22Rv1 (cell line): ENCODE results near the gene PCDH9.

Experiments used
- H3K27ac ChIP-seq: fragments of 450-650 bp; 2 replicates; pipeline ENCODE4 v1.5.1; 2017
- CTCF ChIP-seq: fragments of 450-650 bp; IDR thresholded peaks from 2 replicates; pipeline ENCODE4 v1.5.1; 2017; ENCODE audit warnings: mild to moderate bottlenecking
- ZFX ChIP-seq: fragments of 450-650 bp; IDR thresholded peaks from 2 replicates; pipeline ENCODE4 v1.6.1; 2017; ENCODE audit warnings: antibody characterized with exemption, borderline replicate concordance

The PCDH9 gene

DNA sequence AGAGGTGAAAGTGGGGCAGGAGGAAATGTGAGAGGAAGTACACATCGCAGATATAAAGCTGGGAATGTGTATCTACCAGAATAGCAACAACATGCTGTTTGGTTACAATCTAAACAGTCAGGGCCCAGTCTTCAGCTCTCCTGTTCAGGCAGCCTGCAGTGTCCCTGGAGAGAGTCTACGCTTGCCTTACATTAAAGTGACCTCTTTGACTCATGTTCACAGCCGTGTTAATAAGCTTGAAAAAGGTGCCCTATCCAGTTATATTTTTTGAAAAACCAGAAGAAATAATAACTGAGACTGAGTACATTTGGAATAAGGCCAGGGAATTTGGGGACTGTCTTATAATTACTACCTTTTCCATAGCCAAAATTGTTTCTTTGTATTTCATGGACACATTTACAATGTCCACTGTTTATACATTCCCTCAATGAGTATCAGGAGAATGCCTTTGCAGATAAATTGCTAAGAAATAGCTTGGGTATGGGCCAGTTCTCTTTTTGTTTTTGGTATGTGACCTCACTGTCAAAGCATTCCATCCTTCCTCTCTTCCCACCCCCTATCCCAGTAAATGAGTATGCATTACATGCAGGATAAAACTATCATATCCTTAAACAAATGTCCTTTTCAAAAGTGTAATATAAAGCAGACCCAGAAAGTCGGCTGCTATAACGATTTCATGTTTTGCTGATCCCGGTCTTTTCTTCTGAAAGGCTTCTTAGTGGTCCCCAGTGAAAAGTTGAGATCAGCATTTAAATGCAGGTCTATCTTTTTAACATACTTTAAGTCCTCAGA is 82.6 kb downstream of the PCDH9 start:
- TF ChIP-seq ZFX (no peak), CTCF (no peak)
- no peak overlapping the region for H3K27ac ChIP-seq

GRCh38 chr13:67146523-67147130 is 83.5 kb downstream of the PCDH9 start:
- no peak for TF ChIP-seq CTCF
- TF ChIP-seq ZFX, result no peak
- H3K27ac ChIP-seq, result no peak overlapping the region

DNA sequence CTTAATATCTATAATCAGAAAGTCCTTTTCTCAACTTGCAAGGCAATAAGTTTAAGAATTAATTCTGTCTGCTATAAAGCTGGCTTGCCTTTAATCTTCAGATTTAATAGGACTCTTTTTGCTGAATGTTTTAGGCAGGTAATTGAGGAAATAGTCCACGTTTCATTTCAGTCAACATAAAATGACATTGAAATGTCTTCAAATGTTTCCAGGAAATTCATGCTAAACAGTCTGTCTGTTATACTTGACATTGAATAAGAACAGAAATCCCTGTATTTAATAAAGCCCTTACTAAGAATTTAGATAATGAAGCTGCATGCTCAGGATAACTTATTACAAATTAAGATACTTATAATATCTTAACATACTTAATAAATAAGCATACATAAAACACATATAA is 84.2 kb downstream of the PCDH9 start:
- TF ChIP-seq CTCF (no peak), ZFX (no peak)
- no peak overlapping the region for H3K27ac ChIP-seq

DNA sequence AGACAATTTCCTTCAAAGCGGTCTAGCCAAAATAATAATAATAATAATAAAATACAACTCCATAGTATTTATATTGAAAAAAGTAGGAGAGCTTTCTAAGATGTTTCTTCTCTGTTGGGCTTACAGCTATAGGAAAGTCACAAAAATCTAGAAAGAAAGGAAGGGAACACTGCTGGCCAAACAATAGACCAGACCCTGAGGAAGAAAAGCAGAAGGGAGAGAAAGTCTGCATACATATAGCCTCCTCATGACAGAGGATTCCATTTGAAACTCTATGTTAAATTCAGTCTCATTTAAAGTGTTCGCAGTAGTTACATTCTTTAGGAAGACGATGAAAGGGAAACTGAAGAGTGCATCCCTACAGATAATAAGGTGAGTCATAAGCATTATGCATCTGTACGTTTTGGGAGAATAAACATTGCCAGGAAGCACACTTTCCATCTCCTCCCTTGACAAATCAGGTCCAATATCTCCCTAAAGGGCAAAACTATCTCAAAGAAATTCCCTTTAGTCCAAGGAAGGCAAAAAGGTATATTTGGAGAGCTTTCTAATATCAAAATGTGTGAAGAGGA is 86.5 kb downstream of the PCDH9 start:
- TF ChIP-seq CTCF, result no peak
- no peak for TF ChIP-seq ZFX
- no peak overlapping the region for H3K27ac ChIP-seq

DNA sequence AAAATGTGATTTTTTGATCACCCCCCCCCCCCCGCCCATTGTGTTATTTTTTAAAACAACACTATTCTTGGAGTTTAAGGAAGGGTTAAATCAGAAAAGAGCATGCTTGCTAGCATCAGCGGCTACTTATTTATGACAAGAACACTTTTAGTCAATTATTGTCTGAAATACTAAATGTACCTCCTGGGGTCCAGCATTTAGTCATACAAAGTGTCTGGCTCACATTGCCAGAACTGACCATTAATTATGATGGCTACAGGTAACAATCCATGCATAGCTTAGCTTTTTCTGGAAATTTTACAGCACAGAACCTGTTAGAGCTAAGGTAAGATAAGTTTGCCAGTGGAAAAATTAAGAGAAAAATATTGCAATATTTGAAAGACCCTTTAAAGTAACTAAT is 90.1 kb downstream of the PCDH9 start:
- no peak overlapping the region for H3K27ac ChIP-seq
- TF ChIP-seq CTCF, result no peak
- no peak for TF ChIP-seq ZFX

- no peak overlapping the region for H3K27ac ChIP-seq
Measured at GRCh38 chr13:67139551-67139950, 90.6 kb downstream of the PCDH9 start.

More at GRCh38 chr13:67139551-67139950, 90.6 kb downstream of the PCDH9 start:
- TF ChIP-seq CTCF, result no peak
- no peak for TF ChIP-seq ZFX
